ENCODE results near the gene CACNA1D. TPM values are rescaled to one million over a fixed set of nuclear protein-coding genes. Genes with fewer than 3 reads are reported as not detected.

Gene CACNA1D
- total RNA-seq, 1 donor from 2014 or later: 1.1 TPM

DNA sequence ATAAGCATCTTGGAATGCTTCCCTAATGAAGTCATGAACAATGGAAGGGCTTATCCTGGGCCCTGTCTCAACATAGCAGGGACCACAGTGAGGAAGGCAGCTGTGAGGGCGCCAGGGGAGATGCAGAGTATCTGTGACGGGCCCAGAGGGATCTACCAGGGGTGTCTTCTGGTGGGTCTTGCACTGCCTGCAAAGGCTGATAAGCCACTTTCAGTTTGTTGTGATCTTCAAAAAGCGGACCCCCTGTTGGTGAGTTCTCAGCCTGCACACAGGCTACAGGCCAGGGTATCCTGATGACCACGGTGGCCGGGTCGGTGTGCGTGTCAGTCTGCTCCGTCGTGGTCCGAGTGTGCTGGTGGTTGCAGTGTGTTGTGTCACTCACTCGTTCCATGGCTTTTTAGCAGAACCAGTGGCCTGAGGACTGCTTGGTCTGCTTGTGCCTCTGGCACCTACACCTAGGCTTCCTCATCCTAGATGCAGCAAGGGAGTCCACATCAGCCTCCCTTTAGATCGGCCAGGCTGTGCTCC lies 305.0 kb downstream of the CACNA1D start:
- no peak for DNase-seq
- intact Hi-C loops (cut with micrococcal nuclease): no loop called here
- H3K27me3 ChIP-seq (ENCODE audit: low read depth): no peaks in the 10 kb centered on the region
- H3K27ac ChIP-seq (replicated peaks): no peak overlapping the region
- H3K9me3 ChIP-seq (replicated peaks): no peaks in the 10 kb centered on the region
- peaks cover 4% of the 10 kb centered on the region for H3K4me1 ChIP-seq
- no peak overlapping the region for H3K4me3 ChIP-seq
- no peaks in the 10 kb centered on the region for H3K36me3 ChIP-seq
- TF ChIP-seq, protein P1, sequence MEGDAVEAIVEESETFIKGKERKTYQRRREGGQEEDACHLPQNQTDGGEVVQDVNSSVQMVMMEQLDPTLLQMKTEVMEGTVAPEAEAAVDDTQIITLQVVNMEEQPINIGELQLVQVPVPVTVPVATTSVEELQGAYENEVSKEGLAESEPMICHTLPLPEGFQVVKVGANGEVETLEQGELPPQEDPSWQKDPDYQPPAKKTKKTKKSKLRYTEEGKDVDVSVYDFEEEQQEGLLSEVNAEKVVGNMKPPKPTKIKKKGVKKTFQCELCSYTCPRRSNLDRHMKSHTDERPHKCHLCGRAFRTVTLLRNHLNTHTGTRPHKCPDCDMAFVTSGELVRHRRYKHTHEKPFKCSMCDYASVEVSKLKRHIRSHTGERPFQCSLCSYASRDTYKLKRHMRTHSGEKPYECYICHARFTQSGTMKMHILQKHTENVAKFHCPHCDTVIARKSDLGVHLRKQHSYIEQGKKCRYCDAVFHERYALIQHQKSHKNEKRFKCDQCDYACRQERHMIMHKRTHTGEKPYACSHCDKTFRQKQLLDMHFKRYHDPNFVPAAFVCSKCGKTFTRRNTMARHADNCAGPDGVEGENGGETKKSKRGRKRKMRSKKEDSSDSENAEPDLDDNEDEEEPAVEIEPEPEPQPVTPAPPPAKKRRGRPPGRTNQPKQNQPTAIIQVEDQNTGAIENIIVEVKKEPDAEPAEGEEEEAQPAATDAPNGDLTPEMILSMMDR (IDR thresholded peaks at IDR 0.05; ENCODE audit: borderline replicate concordance): no peak

DNA sequence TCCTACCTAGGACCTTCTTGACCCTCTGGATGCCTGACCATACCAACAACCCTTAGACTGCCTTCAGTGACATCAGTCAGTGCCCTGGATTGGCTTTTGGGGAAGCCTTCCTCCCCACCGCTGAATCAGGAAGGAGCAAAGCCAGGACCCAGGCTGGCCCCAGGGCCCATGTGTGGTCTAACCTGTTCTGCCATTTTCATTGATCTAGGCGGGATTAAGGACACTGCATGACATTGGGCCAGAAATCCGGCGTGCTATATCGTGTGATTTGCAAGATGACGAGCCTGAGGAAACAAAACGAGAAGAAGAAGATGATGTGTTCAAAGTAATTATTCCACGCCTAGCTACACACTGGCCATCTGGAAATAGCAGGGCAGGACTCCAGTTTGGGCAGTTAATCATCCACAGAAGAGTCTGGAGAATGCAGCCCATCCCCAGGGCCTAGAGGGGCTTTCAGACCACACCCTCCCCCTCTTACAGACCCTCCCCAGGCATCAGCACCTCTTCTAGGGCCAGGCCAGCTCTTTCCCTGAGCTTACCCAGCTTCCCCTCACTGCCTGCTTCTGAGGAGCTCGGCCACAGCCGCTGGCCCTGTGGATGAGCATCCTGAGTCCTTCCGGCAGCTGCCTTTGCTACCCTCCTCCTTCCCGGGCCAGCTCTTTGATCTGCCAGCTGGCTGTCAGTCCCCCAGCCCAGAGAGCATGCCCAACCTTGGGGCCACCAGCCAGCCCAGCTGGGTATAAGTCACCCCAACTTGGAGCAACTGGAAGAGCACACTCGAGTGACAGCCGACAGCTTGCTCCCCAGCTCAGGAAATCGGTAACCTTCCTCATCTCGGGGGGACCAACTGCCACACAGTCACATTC lies 305.9 kb downstream of the CACNA1D start:
- DNase-seq: no peak
- Histone ChIP-seq H3K9me3 (replicated peaks) (no peaks in the 10 kb centered on the region), H3K27me3 (ENCODE audit: low read depth) (no peaks in the 10 kb centered on the region), H3K4me3 (no peak overlapping the region), H3K36me3 (no peaks in the 10 kb centered on the region), H3K27ac (replicated peaks) (no peak overlapping the region), H3K4me1 (peaks cover 4% of the 10 kb centered on the region)
- TF ChIP-seq, protein P1 (IDR thresholded peaks at IDR 0.05; ENCODE audit: borderline replicate concordance): no peak
- intact Hi-C loops (cut with micrococcal nuclease): no loop called here

DNA sequence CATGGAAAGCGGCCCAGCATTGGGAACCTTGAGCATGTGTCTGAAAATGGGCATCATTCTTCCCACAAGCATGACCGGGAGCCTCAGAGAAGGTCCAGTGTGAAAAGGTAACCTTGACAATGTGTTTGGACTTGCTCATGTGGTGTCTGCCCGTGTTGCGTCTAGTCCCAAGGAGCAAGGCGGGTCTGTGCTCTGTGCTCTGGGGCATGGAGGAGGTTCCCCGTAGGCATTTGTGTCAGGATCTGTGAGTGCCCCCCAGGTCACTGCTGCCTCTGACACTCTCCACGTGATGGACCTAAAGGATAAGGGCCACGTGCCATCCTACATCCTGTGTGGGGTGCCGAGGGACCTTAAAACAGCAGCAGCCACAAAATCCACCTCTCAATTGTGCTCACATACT lies 306.9 kb downstream of the CACNA1D start:
- H3K27ac ChIP-seq (replicated peaks): no peak overlapping the region
- no peak for DNase-seq
- intact Hi-C loops (cut with micrococcal nuclease): no loop called here
- TF ChIP-seq, protein P1 (IDR thresholded peaks at IDR 0.05; ENCODE audit: borderline replicate concordance): no peak
- no peaks in the 10 kb centered on the region for H3K9me3 ChIP-seq (replicated peaks)
- H3K27me3 ChIP-seq (ENCODE audit: low read depth): no peaks in the 10 kb centered on the region
- H3K36me3 ChIP-seq: no peaks in the 10 kb centered on the region
- no peak overlapping the region for H3K4me3 ChIP-seq
- H3K4me1 ChIP-seq: peaks cover 6% of the 10 kb centered on the region

DNA sequence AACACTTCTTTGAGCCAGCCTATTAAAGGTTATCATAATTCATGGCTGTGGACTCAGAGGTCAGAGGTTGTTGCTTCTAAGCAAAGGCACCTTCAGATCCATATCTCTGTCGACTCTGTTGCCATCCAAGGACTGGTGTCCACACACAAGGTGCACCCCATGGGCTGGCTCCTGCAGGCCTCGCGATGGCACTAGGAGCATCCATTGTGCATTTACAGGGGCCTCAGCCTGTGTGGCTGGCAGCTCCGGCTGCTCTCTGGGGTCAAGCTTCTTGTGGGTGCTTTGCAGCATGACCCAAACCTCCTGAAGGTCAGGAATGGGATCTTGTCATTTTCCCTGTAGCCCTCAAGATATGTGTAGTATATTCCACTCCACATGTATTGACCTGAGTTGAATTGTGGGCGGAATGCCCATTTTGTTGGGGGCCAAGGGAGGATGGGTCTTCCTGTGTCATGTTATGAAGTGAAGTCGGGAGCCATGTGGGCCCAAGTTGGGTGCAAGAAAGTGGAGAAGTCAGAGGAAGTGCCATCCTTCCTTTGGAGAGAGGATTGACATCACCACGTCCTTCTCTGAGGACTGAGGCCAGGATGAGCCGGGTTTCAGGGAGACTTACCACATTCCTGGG lies 308.0 kb downstream of the CACNA1D start:
- intact Hi-C loops (cut with micrococcal nuclease): no loop called here
- no peaks in the 10 kb centered on the region for H3K9me3 ChIP-seq (replicated peaks)
- TF ChIP-seq, protein P1 (IDR thresholded peaks at IDR 0.05; ENCODE audit: borderline replicate concordance): no peak
- DNase-seq: no peak
- H3K4me1 ChIP-seq: peaks cover 13% of the 10 kb centered on the region
- no peak overlapping the region for H3K27ac ChIP-seq (replicated peaks)
- H3K4me3 ChIP-seq: no peak overlapping the region
- peaks cover 3% of the 10 kb centered on the region for H3K27me3 ChIP-seq (ENCODE audit: low read depth)
- no peaks in the 10 kb centered on the region for H3K36me3 ChIP-seq

- TF ChIP-seq, protein P1 (IDR thresholded peaks at IDR 0.05; ENCODE audit: borderline replicate concordance): no peak
- no peak overlapping the region for H3K27ac ChIP-seq (replicated peaks)
- intact Hi-C loops (cut with micrococcal nuclease): no loop called here
- H3K9me3 ChIP-seq (replicated peaks): no peaks in the 10 kb centered on the region
- H3K36me3 ChIP-seq: no peaks in the 10 kb centered on the region
- H3K4me1 ChIP-seq: peaks cover 18% of the 10 kb centered on the region
- H3K4me3 ChIP-seq: no peak overlapping the region
- H3K27me3 ChIP-seq (ENCODE audit: low read depth): peaks cover 5% of the 10 kb centered on the region
- no peak for DNase-seq
Observed at GRCh38 chr3:53803124-53803815, 308.9 kb downstream of the CACNA1D start.
